B cell (primary cell): ENCODE measurements around the gene ARHGAP6.

Experiments used
- CTCF ChIP-seq: fragments of 200-600 bp; IDR thresholded peaks from one replicate; pipeline ENCODE4 v1.8.0; 2022; ENCODE audit warnings: antibody characterized with exemption, mild to moderate bottlenecking
- EZH2 ChIP-seq: IDR thresholded peaks from 2 replicates; pipeline ENCODE4 v1.6.1; 2012; ENCODE audit warnings: borderline replicate concordance, low read depth, mild to moderate bottlenecking, moderate library complexity, low read length; ENCODE audit not compliant: insufficient read depth, poor library complexity, severe bottlenecking

- no peak for TF ChIP-seq CTCF
- no peak for TF ChIP-seq EZH2
Measured at GRCh38 chrX:11239230-11239629, 426.5 kb downstream of the ARHGAP6 start.
